Measurements from ENCODE around the gene NUMB.

- TF ChIP-seq SP1 (CRISPR knock-in tag; conservative IDR thresholded peaks at IDR 0.05) (no peak), PREB (CRISPR knock-in tag; IDR thresholded peaks at IDR 0.05; ENCODE audit: borderline replicate concordance) (no peak), CTCF (IDR thresholded peaks at IDR 0.05) (no peak), AFF4 (CRISPR knock-in tag; IDR thresholded peaks at IDR 0.05; ENCODE audit: borderline replicate concordance) (no peak), CREB1 (CRISPR knock-in tag; IDR thresholded peaks at IDR 0.05) (no peak), RELA (CRISPR knock-in tag; IDR thresholded peaks at IDR 0.05; ENCODE audit: borderline replicate concordance) (no peak), NR2C2 (CRISPR knock-in tag; IDR thresholded peaks at IDR 0.05) (no peak), FOXP1 (CRISPR knock-in tag; IDR thresholded peaks at IDR 0.05; ENCODE audit: borderline replicate concordance) (no peak), MAX (CRISPR knock-in tag; IDR thresholded peaks at IDR 0.05) (no peak), TEAD4 (CRISPR knock-in tag; IDR thresholded peaks at IDR 0.05) (no peak), GABPB1 (CRISPR knock-in tag; IDR thresholded peaks at IDR 0.05) (no peak), TP53 (CRISPR knock-in tag; IDR thresholded peaks at IDR 0.05) (no peak)
- TF ChIP-seq, protein P1, sequence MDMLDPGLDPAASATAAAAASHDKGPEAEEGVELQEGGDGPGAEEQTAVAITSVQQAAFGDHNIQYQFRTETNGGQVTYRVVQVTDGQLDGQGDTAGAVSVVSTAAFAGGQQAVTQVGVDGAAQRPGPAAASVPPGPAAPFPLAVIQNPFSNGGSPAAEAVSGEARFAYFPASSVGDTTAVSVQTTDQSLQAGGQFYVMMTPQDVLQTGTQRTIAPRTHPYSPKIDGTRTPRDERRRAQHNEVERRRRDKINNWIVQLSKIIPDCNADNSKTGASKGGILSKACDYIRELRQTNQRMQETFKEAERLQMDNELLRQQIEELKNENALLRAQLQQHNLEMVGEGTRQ (CRISPR knock-in tag; IDR thresholded peaks at IDR 0.05): no peak
These were observed 177.4 kb downstream of the NUMB start for GRCh38 chr14:73280903-73281302.

Data from WTC11 (cell line).